CD14-positive monocyte (primary cell): Measurements from ENCODE around the gene INPPL1. TPM values are rescaled to one million over a fixed set of nuclear protein-coding genes. Genes with fewer than 3 reads are reported as not detected.

Experiments used
- DNase-seq, 3 donors: peaks; one replicate each; pipeline ENCODE4 v3.0.0-alpha.2; 2011 to 2022
- H2AFZ ChIP-seq: 2 replicates; pipeline ENCODE4 v1.6.0; 2012; ENCODE audit warnings: mild to moderate bottlenecking, low read depth, low read length, inconsistent platforms; ENCODE audit not compliant: insufficient read depth, poor library complexity, severe bottlenecking
- H3K27ac ChIP-seq, 2 donors: 1 replicate in 1 of 2; 2 replicates in 1 of 2; pipeline ENCODE4 v1.5.1; 2012 to 2013; ENCODE audit warnings: low read length in 2 of 2, control low read depth in 1 of 2, inconsistent platforms in 1 of 2, low read depth in 1 of 2, mild to moderate bottlenecking in 1 of 2
- H3K27me3 ChIP-seq, 2 donors: one replicate each; pipeline versions ENCODE4 v1.6.0 to v1.6.1; 2011 to 2013; ENCODE audit warnings: low read length in 2 of 2; ENCODE audit not compliant: control insufficient read depth in 2 of 2, insufficient read depth in 2 of 2
- H3K36me3 ChIP-seq, 2 donors: replicated peaks in 1 of 2; 1 replicate in 1 of 2; 2 replicates in 1 of 2; pipeline versions ENCODE4 v1.5.1 to v1.6.1; 2012 to 2013; ENCODE audit warnings: low read length in 2 of 2, control low read depth in 1 of 2, inconsistent platforms in 1 of 2, mild to moderate bottlenecking in 1 of 2; ENCODE audit not compliant: insufficient read depth in 2 of 2, control insufficient read depth in 1 of 2
- H3K4me1 ChIP-seq, 2 donors: 1 replicate in 1 of 2; 2 replicates in 1 of 2; pipeline versions ENCODE4 v1.5.1 to v1.6.1; 2012 to 2013; ENCODE audit warnings: low read length in 2 of 2, control low read depth in 1 of 2, inconsistent platforms in 1 of 2, mild to moderate bottlenecking in 1 of 2, moderate library complexity in 1 of 2; ENCODE audit not compliant: insufficient read depth in 2 of 2, control insufficient read depth in 1 of 2
- H3K4me2 ChIP-seq: replicated peaks from 2 replicates; pipeline ENCODE3; 2012; ENCODE audit warnings: low read length, moderate library complexity, mild to moderate bottlenecking; ENCODE audit not compliant: poor library complexity, severe bottlenecking; ENCODE audit errors: extremely low read depth
- H3K4me3 ChIP-seq, 3 experiments: fragments of 200-600 bp in 1 of 3; sonication (generic) in 1 of 3; replicated peaks in 1 of 3; 1 replicate in 2 of 3; 2 replicates in 1 of 3; pipeline ENCODE4 v1.5.1; 2011 to 2013; ENCODE audit warnings: low read length in 3 of 3, mild to moderate bottlenecking in 3 of 3, control low read depth in 2 of 3, low read depth in 2 of 3, inconsistent platforms in 1 of 3, moderate library complexity in 1 of 3
- H3K79me2 ChIP-seq: 2 replicates; pipeline ENCODE4 v1.6.0; 2012; ENCODE audit warnings: mild to moderate bottlenecking, control low read depth, inconsistent platforms, low read length, moderate library complexity; ENCODE audit not compliant: insufficient read depth
- H3K9ac ChIP-seq: 2 replicates; pipeline ENCODE4 v1.6.0; 2017; ENCODE audit warnings: low read length, mild to moderate bottlenecking; ENCODE audit not compliant: insufficient read depth, poor library complexity, severe bottlenecking
- H3K9me3 ChIP-seq, 2 donors: replicated peaks in 1 of 2; 1 replicate in 1 of 2; 2 replicates in 1 of 2; pipeline versions ENCODE4 v1.5.1 to v1.6.1; 2012 to 2013; ENCODE audit warnings: low read length in 2 of 2, control low read depth in 1 of 2; ENCODE audit not compliant: control insufficient read depth in 1 of 2, insufficient read depth in 1 of 2
- H4K20me1 ChIP-seq: 2 replicates; pipeline ENCODE4 v1.6.0; 2012; ENCODE audit warnings: mild to moderate bottlenecking, low read length, control low read depth, moderate library complexity; ENCODE audit not compliant: insufficient read depth
- H3K27ac Mint-ChIP-seq, 7 donors: one replicate each; pipeline ENCODE4 v1.8.0; 2020; ENCODE audit warnings: mild to moderate bottlenecking in 7 of 7, mixed read lengths in 7 of 7, moderate library complexity in 6 of 7, inconsistent platforms in 2 of 7
- H3K27me3 Mint-ChIP-seq, 3 donors: one replicate each; pipeline ENCODE4 v1.8.0; 2021 to 2022; ENCODE audit warnings: low read depth in 3 of 3, mild to moderate bottlenecking in 3 of 3, mixed read lengths in 3 of 3, moderate library complexity in 3 of 3, inconsistent platforms in 1 of 3
- H3K36me3 Mint-ChIP-seq, 2 donors: one replicate each; pipeline ENCODE4 v1.8.0; 2020; ENCODE audit warnings: mixed read lengths in 2 of 2, inconsistent platforms in 1 of 2, mild to moderate bottlenecking in 1 of 2
- H3K4me1 Mint-ChIP-seq: one replicate; pipeline ENCODE4 v1.8.0; 2020; ENCODE audit warnings: mild to moderate bottlenecking, mixed read lengths
- H3K4me3 Mint-ChIP-seq, 2 donors: one replicate each; pipeline ENCODE4 v1.8.0; 2020; ENCODE audit warnings: mild to moderate bottlenecking in 2 of 2, mixed read lengths in 2 of 2, moderate library complexity in 1 of 2
- H3K9me3 Mint-ChIP-seq, 7 donors: one replicate each; pipeline ENCODE4 v1.8.0; 2020 to 2022; ENCODE audit warnings: mixed read lengths in 7 of 7, mild to moderate bottlenecking in 6 of 7, moderate library complexity in 6 of 7, inconsistent platforms in 2 of 7
- WGBS: methylation state at CpG from one replicate; pipeline ENCODE4 v1.1.5; 2013; ENCODE audit warnings: missing lambda C conversion rate; ENCODE audit not compliant: insufficient coverage; 5-methylcytosine and 5-hydroxymethylcytosine counted together
- intact Hi-C, 2 donors: fragments of 100-400 bp; cut with micrococcal nuclease; formaldehyde crosslinking; loops; one replicate each; pipeline versions ENCODE4 v1.15.0 to v1.15.1; 2023
- polyA minus RNA-seq: library from RNA; depleted of rRNA, polyadenylated mRNA; stranded (reverse); fragments of >200 nt; gene quantifications from 2 replicates; pipeline ENCODE4 v1.2.3, GENCODE V29; 2012
- polyA plus RNA-seq, 3 donors: library from polyadenylated mRNA; depleted of rRNA in 1 of 3; unstranded in 2 of 3; stranded (reverse) in 1 of 3; fragments of 300-500 nt in 2 of 3; fragments of >200 nt in 1 of 3; fragmentation: Illumina TruSeq in 2 of 3; gene quantifications; 1 replicate in 2 of 3; 2 replicates in 1 of 3; pipeline ENCODE4 v1.2.3, GENCODE V29; 2012 to 2021
- total RNA-seq, 12 experiments: library from RNA in 1 of 12; stranded (reverse) in 1 of 12; fragments of 120-200 nt in 1 of 12; gene quantifications; one replicate each; pipeline ENCODE4 v1.2.4 and lab custom pipeline; 2013 to 2026; ENCODE audit warnings: mixed read lengths in 6 of 12, inconsistent platforms in 1 of 12
- TF ChIP-seq, protein P1 (sequence below): fragments of 200-600 bp; IDR thresholded peaks from one replicate; pipeline ENCODE4 v1.8.0; 2022; ENCODE audit warnings: antibody characterized with exemption, mild to moderate bottlenecking

Gene INPPL1, protein sequence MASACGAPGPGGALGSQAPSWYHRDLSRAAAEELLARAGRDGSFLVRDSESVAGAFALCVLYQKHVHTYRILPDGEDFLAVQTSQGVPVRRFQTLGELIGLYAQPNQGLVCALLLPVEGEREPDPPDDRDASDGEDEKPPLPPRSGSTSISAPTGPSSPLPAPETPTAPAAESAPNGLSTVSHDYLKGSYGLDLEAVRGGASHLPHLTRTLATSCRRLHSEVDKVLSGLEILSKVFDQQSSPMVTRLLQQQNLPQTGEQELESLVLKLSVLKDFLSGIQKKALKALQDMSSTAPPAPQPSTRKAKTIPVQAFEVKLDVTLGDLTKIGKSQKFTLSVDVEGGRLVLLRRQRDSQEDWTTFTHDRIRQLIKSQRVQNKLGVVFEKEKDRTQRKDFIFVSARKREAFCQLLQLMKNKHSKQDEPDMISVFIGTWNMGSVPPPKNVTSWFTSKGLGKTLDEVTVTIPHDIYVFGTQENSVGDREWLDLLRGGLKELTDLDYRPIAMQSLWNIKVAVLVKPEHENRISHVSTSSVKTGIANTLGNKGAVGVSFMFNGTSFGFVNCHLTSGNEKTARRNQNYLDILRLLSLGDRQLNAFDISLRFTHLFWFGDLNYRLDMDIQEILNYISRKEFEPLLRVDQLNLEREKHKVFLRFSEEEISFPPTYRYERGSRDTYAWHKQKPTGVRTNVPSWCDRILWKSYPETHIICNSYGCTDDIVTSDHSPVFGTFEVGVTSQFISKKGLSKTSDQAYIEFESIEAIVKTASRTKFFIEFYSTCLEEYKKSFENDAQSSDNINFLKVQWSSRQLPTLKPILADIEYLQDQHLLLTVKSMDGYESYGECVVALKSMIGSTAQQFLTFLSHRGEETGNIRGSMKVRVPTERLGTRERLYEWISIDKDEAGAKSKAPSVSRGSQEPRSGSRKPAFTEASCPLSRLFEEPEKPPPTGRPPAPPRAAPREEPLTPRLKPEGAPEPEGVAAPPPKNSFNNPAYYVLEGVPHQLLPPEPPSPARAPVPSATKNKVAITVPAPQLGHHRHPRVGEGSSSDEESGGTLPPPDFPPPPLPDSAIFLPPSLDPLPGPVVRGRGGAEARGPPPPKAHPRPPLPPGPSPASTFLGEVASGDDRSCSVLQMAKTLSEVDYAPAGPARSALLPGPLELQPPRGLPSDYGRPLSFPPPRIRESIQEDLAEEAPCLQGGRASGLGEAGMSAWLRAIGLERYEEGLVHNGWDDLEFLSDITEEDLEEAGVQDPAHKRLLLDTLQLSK
- 97.4 TPM for total RNA-seq (2013)
- polyA plus RNA-seq: 100 to 1,000 TPM in 1 of 3 donors, 10 to 100 TPM in 2; 11.8 to 390 (median 12.6) TPM
- polyA minus RNA-seq: 122 and 131 TPM in 2 replicates
- 47.5 to 214 (median 170) reads per million in 11 experiments for total RNA-seq (lab: John Stamatoyannopoulos, UW)

DNA sequence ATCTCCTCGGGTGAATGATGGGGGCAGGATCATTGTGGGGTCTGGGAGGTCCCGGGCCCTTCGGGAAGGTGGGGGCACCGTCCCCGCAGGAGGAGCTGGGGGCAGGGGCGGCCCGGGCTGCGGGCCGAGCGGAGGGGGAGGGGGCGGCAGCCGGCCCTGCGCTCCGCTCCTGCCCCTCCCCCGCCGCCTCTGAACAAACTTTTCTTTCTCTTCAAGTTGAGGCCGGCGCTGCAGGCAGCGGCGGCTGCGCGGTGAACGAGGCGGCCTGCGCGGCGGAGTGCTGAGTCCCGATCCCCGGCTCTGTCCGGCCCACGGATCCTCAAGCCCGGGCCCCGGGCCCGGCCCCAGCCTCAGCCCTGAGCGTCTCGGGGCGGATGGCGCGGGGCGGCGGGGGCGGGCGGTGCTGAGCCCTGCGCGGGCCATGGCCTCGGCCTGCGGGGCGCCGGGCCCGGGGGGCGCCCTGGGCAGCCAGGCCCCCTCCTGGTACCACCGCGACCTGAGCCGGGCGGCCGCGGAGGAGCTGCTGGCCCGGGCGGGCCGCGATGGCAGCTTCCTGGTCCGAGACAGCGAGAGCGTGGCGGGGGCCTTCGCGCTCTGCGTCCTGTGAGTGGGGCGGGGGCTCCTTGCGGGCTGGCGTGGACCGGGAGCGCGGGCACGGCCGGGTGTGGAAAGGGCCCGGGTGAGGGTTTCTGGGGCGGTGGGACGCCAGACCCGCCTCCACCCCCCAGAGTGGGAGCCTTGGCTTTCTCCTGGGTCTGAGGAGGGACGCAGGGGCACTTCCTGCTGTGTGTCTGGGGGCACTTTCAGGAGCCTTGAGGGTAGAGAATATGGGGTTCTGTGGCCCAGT is at the start of gene INPPL1:
TSS of gene INPPL1 (plus strand) at position 204 of the 847 bp plus-strand sequence. CDS start at position 422, 218 bp downstream.
- peaks cover 26 to 38% of the 10 kb centered on the region in 2 donors for H3K36me3 Mint-ChIP-seq
- H3K36me3 ChIP-seq: peaks cover 33 to 35% of the 10 kb centered on the region in 2 donors
- WGBS: under 1% methylated on average over 72 of the region's 81 CpGs
- H3K9ac ChIP-seq: peak within 1 kb of the TSS; percentile 86
- H3K4me3 Mint-ChIP-seq: peak within 1 kb of the TSS; percentile 96 to 97
- peak within 1 kb of the TSS; percentile 89 to 99 (median 90) for H3K4me3 ChIP-seq
- peaks cover 46% of the 10 kb centered on the region for H4K20me1 ChIP-seq
- TF ChIP-seq, protein P1, sequence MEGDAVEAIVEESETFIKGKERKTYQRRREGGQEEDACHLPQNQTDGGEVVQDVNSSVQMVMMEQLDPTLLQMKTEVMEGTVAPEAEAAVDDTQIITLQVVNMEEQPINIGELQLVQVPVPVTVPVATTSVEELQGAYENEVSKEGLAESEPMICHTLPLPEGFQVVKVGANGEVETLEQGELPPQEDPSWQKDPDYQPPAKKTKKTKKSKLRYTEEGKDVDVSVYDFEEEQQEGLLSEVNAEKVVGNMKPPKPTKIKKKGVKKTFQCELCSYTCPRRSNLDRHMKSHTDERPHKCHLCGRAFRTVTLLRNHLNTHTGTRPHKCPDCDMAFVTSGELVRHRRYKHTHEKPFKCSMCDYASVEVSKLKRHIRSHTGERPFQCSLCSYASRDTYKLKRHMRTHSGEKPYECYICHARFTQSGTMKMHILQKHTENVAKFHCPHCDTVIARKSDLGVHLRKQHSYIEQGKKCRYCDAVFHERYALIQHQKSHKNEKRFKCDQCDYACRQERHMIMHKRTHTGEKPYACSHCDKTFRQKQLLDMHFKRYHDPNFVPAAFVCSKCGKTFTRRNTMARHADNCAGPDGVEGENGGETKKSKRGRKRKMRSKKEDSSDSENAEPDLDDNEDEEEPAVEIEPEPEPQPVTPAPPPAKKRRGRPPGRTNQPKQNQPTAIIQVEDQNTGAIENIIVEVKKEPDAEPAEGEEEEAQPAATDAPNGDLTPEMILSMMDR: no peak
- DNase-seq: peak in 2 of 3 donors; percentile 36 to 44
- peaks cover 49% of the 10 kb centered on the region for H3K4me1 Mint-ChIP-seq
- H3K27me3 Mint-ChIP-seq: peaks cover 0 to 2% (median 0%) of the 10 kb centered on the region in 3 donors
- peak within 1 kb of the TSS; percentile 89 to 96 (median 94) for H3K27ac Mint-ChIP-seq
- peak within 1 kb of the TSS; percentile 78 for H2AFZ ChIP-seq
- peaks cover 42 to 51% of the 10 kb centered on the region in 2 donors for H3K4me1 ChIP-seq
- peak within 1 kb of the TSS; percentile 84 to 86 for H3K27ac ChIP-seq
- H3K79me2 ChIP-seq: peaks cover 41% of the 10 kb centered on the region
- no peaks in the 10 kb centered on the region for H3K9me3 ChIP-seq
- H3K4me2 ChIP-seq: peak within 1 kb of the TSS; percentile 98
- H3K9me3 Mint-ChIP-seq: no peaks in the 10 kb centered on the region
- no peaks in the 10 kb centered on the region for H3K27me3 ChIP-seq
- intact Hi-C loops: loop anchor here (5.0 to 10.0 kb wide), 3 partner anchors 42 to 120 kb away; partner anchors contain the start of genes LAMTOR1 (in 1 of the 2) and TOMT (in 1 of the 2)
